ENCODE data around the gene ABHD8.

ABHD8 gene

DNA sequence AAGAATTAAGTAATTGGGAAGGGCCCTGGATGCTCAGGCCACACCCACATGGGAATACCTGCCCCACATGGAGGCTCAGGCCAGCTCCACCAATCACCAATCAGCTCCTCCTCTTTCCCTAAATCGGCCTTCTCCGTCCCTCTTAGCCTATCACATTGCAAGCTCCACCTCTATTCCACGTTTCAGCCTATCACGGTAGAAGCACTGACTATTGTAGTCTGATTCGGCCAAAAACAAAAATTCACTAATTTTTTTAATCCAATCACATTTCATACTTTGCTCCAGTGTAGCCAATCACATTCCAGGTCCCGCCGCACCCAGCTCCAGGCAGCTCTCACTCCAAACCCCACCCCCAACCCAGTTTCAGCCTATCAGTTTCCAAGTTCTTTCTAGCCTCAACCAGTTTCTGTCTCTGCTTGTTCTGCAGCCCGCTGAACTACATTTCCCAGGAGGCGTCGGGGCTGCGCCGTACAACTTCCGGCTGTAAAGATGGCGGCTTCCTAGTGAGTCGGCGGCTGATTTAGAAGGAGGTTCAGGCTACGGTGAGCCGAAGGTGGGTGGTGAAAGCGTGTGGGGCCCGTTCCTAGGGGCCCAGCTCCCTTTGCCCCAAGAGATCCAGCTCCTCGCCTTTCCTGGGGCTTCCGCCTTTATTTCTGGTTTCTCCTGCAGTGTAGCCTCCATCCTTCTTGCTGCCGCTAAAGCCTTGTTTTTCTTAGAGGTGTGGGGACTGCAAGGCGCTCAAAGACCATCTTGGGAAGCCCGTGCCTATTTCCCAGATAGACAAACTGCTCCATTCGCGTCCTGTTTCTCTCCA is 36.0 kb downstream of the ABHD8 start, which contains the start of gene BABAM1:
TSS of gene BABAM1 (plus strand) at position 469 of the 814 bp plus-strand sequence. CDS start 1,364 bp downstream, outside the sequence.
- FAIRE-seq (peak; percentile 98), DNase-seq (ENCODE audit: insufficient read length) (peak; percentile 93)
- TF ChIP-seq POLR2A (IDR thresholded peaks at IDR 0.05; ENCODE audit: low read depth, low read length) (peak; percentile 74), TAF1 (IDR thresholded peaks at IDR 0.05; ENCODE audit: borderline replicate concordance, low read depth, low read length) (peak; percentile 91), POLR2AphosphoS5 (IDR thresholded peaks at IDR 0.05; ENCODE audit: low read depth, low read length) (peak; percentile 61)

DNA sequence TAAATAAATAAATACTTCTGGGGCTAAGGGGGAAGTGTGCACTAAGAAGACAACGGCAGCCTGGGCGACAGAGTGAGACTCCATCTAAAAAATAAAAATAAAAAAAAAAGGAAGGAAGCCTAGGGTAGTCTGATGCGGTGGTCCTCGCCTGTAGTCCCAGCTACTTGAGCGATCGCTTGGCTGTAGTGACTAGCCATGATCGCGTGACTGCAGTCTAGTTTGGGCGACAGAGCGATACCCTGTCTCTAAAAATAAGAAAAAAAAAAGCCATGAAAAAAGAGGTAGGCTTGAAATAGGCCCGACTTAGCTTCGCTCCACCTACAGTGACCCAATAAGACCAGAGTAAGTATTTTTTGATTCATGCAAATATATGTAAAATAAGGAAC is 36.6 kb downstream of the ABHD8 start:
- TF ChIP-seq POLR2A (IDR thresholded peaks at IDR 0.05; ENCODE audit: low read depth, low read length) (no peak), TAF1 (IDR thresholded peaks at IDR 0.05; ENCODE audit: borderline replicate concordance, low read depth, low read length) (no peak), POLR2AphosphoS5 (IDR thresholded peaks at IDR 0.05; ENCODE audit: low read depth, low read length) (0 out of 2 replicates have a peak, but pooled peaks have one; percentile 36)
- DNase-seq (ENCODE audit: insufficient read length) (no peak), FAIRE-seq (no peak)

DNA sequence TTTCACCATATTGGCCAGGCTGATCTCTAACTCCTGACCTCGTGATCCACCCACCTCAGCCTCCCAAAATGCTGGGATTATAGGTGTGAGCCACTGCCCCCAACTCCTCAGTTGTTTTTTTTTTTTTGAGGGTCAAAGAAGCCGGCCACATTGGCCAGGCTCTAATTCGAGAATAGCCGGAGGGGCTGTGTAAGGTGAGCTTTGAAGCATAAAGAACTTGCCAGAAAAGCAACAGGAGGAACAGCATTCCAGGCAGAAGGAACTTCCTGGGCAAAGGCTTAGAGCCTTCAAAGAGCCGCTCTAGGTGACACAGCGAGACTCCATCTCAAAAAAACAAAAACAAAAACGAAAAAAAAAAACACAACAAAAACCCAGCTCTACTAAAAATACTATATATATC is 37.2 kb downstream of the ABHD8 start:
- TF ChIP-seq POLR2AphosphoS5 (IDR thresholded peaks at IDR 0.05; ENCODE audit: low read depth, low read length) (no peak), POLR2A (IDR thresholded peaks at IDR 0.05; ENCODE audit: low read depth, low read length) (no peak), TAF1 (IDR thresholded peaks at IDR 0.05; ENCODE audit: borderline replicate concordance, low read depth, low read length) (no peak)
- no peak for FAIRE-seq
- DNase-seq (ENCODE audit: insufficient read length), result no peak

DNA sequence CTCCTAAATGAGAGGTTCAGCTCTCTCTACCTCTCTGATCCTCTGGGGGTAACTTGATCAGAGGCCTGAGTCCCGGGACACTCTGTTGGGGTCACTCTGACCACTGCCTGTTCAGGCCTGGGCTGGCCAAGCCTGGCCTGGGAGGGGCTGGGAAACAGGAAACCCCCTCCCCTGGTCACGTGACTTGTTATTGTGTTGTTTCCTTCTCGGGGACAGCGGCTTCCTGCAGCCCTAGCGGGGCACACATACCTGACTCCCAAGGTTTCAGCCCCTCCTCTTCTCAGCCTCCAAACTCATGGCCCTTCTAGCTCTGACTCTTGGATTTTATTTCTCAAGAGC is 38.6 kb downstream of the ABHD8 start, which contains the start of gene USHBP1:
TSS of gene USHBP1 (minus strand) at position 105 of the 339 bp plus-strand sequence. CDS start 446 bp downstream, outside the sequence.
- DNase-seq (ENCODE audit: insufficient read length), result no peak

DNA sequence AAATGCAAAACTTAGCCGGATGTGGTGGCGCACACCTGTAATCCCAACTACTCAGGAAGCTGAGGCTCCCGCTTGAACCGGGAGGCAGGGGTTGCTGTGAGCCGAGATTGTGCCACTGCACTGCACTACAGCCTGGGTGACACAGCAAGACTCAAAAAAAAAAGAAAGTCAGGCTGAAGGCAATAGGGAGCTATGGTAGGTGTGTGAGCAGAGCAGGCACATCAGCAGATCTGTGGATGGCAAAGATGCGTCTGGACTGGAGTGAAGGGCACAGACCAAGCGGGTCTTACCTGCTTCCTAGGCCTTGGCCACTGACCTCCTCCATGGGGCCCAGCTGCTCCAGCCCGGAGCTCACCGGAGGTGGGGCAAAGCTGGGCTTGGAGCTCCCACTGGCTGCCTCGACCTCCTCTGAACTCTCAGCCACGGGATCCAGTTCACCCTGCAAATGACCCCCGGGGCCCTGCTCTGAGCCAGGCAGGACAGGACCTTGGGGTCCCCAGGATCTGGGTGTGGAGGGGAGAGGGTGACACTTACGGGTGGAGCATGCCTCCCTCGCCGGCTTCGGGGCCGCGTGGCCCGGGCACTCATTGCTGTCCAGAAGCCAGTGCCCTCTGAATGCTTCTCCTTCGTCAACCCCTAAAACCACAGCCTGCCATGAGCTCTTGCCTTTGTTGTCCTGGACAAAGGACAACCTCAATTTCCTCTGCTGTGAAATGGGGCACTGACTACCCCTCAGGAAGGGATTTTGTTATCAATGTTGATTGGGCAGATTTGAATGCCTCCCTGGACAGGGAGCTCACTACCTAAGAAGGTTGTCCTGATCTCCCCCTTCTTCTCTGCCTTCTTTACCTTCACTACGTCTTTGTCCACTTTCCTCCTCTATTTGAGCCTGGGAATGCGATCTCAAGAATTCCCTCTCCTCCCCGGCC is 39.2 kb downstream of the ABHD8 start:
- no peak for DNase-seq (ENCODE audit: insufficient read length)
- no peak for TF ChIP-seq POLR2A (IDR thresholded peaks at IDR 0.05; ENCODE audit: low read depth, low read length)
- TF ChIP-seq TAF1 (IDR thresholded peaks at IDR 0.05; ENCODE audit: borderline replicate concordance, low read depth, low read length), result no peak
- TF ChIP-seq POLR2AphosphoS5 (IDR thresholded peaks at IDR 0.05; ENCODE audit: low read depth, low read length), result no peak
- FAIRE-seq, result no peak

More for the DNA sequence above, 38.6 kb downstream of the ABHD8 start, which contains the start of gene USHBP1:
- no peak for TF ChIP-seq POLR2AphosphoS5 (IDR thresholded peaks at IDR 0.05; ENCODE audit: low read depth, low read length)
- no peak for TF ChIP-seq TAF1 (IDR thresholded peaks at IDR 0.05; ENCODE audit: borderline replicate concordance, low read depth, low read length)
- TF ChIP-seq POLR2A (IDR thresholded peaks at IDR 0.05; ENCODE audit: low read depth, low read length), result no peak
- FAIRE-seq, result no peak

DNA sequence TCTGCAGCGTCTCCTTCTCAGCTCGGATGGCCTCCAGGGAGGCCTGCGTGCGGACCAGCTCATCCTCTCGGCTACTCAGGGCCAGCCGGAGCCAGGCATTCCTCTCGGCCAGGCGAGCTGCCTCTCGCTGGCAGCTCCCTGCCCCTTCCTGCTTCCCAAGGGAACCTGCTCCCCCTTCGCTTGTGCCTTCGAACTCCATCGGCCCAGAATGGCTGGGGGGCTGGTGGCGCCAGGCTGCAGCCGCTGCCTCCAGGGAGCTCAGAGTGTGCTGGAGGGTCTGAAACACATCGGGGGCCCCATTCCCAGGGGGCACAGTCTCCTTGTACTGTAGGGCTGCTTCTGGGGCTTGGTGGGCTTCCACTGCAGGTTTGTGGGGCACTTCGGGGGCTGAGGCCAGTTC is 40.7 kb downstream of the ABHD8 start:
- TF ChIP-seq POLR2A (IDR thresholded peaks at IDR 0.05; ENCODE audit: low read depth, low read length), result no peak
- DNase-seq (ENCODE audit: insufficient read length) (no peak), FAIRE-seq (no peak)

DNA sequence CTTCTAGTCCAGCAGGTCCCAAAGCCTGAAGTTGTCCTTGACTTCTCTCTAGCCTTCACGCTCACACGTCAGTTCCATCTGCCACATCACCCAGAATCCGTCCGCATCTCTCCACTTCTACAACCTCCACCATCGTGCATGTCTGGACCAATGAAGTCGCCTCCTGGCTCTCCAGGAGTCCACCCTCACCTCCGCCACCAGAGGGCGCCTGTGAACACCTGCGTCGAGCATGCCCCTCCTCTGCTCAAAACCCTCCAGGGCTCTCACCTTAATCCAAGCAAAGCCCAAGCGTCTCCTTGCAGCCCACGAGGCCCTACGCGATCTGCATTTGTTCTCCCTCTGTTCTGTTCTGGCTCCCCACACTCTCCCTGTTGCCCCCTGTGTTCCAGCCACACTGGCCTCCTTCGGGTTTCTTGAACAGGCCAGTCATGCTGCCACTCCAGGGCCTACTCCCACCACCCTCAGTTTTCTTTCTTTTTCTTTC is 42.3 kb downstream of the ABHD8 start:
- DNase-seq (ENCODE audit: insufficient read length) (peak; percentile 95), FAIRE-seq (peak; percentile 97)
- TF ChIP-seq POLR2AphosphoS5 (IDR thresholded peaks at IDR 0.05; ENCODE audit: low read depth, low read length), result no peak

DNA sequence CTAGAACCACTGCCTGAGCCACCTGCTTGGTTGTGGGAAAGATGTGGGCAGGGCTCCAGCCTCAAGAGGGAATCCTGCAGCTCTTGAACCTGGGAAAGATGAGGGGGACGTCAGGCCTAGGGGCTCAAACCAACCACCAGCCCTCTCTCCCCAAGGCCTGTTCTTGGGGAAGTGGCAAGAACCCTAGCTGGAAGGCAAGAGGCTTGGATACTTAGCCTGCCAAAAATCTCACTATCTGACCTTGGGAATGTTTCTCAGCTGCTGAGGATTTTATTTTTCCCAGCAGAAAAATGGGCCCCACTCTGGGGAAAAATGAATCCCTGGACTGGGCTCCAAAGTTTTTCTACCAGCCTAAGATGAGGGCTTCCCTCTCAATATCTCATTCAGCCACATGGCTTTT is 43.3 kb downstream of the ABHD8 start:
- FAIRE-seq (no peak), DNase-seq (ENCODE audit: insufficient read length) (no peak)
- TF ChIP-seq POLR2AphosphoS5 (IDR thresholded peaks at IDR 0.05; ENCODE audit: low read depth, low read length) (no peak), TAF1 (IDR thresholded peaks at IDR 0.05; ENCODE audit: borderline replicate concordance, low read depth, low read length) (no peak), POLR2A (IDR thresholded peaks at IDR 0.05; ENCODE audit: low read depth, low read length) (no peak)

DNA sequence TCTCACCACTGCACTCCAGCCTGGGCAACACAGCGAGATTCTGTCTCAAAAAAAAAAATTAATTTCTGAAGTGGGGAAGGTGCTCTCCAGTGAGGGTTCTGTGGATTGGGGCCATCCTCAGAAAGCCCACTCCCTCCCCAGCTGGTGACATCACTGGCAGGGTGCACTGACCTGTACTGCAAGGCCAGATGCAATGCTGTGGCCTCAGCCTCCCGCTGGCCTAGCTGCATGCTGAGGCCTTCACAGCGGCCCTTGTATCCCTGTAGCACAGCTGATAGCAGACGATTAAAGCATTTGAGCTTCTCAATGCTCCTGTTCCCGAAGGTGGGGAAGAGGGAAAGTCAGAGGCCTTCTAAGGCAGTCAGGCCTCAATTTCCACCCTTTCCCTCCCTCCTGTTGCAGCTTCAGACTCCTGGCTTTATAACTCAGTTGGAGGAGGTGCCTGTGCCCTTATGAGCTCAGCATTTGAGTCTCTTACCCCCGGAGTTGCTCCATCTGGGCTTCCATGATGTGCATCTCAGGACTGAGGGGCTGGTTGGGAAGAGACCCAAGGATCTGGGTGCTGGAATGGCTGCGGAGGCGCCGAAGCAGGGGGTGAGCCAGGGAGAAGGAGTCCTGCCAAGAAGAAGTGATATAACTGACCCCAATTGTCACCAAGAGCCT is 44.0 kb downstream of the ABHD8 start:
- DNase-seq (ENCODE audit: insufficient read length) (no peak), FAIRE-seq (no peak)
- TF ChIP-seq POLR2A (IDR thresholded peaks at IDR 0.05; ENCODE audit: low read depth, low read length) (no peak), TAF1 (IDR thresholded peaks at IDR 0.05; ENCODE audit: borderline replicate concordance, low read depth, low read length) (no peak), POLR2AphosphoS5 (IDR thresholded peaks at IDR 0.05; ENCODE audit: low read depth, low read length) (no peak)

DNA sequence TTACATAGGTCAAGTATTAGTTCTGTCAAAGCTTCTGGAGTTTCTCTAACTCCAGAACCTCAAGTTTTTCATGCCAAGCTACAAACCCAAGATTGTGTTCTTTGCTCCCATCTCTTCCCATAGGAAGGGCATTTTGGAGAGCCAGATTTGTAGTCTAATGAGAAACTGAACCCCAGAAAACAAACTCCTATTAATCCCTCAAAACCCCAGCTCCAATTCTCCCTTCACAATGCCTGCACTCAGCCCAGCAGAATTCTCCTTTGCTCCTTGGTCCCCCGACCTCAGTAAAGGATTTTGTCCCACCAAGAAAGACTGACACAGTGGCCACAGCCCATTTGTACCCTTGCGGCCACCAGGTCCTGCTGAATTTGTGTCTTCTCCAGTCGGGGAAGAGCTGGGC is 47.1 kb downstream of the ABHD8 start:
- TF ChIP-seq POLR2AphosphoS5 (IDR thresholded peaks at IDR 0.05; ENCODE audit: low read depth, low read length), result no peak
- TF ChIP-seq TAF1 (IDR thresholded peaks at IDR 0.05; ENCODE audit: borderline replicate concordance, low read depth, low read length), result no peak
- TF ChIP-seq POLR2A (IDR thresholded peaks at IDR 0.05; ENCODE audit: low read depth, low read length), result no peak
- FAIRE-seq, result no peak
- no peak for DNase-seq (ENCODE audit: insufficient read length)

DNA sequence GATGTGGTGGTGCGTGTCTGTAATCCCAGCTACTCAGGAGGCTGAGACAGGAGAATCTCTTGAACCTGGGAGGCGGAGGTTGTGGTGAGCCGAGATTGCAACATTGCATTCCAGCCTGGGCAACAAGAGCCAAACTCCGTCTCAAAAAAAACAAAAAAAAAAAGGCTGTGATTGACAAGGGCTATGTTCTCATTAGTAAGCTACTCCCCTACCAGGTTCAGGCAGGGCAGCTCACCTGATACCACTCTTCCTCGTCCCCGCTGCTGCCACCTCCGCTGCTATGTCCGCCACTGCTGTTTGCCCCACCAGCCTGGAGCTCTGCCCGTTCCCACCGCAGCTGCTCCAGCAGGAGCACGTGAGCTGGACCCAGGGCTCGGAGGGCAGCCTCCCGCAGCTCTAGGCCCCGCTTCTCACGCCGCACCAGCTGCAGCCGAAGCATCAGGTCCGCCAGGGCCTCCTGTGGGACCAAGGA is 48.0 kb downstream of the ABHD8 start:
- FAIRE-seq (no peak), DNase-seq (ENCODE audit: insufficient read length) (no peak)
- TF ChIP-seq POLR2A (IDR thresholded peaks at IDR 0.05; ENCODE audit: low read depth, low read length), result no peak
- TF ChIP-seq TAF1 (IDR thresholded peaks at IDR 0.05; ENCODE audit: borderline replicate concordance, low read depth, low read length), result no peak
- TF ChIP-seq POLR2AphosphoS5 (IDR thresholded peaks at IDR 0.05; ENCODE audit: low read depth, low read length), result no peak

Data from GM12892 (cell line).